HG02763 (cell line): Measurements from ENCODE around the gene ADAM22.

Experiments used
- ATAC-seq: cut with Tn5 transposase; IDR thresholded peaks from one replicate; pipeline ENCODE4 v1.9.1; 2021; ENCODE audit warnings: mild to moderate bottlenecking, moderate library complexity; ENCODE audit not compliant: unreplicated experiment

The ADAM22 gene

GRCh38 chr7:88034083-88034695 lies 100.1 kb downstream of the ADAM22 start:
- ATAC-seq = no peak

- no peak for ATAC-seq
Observed at GRCh38 chr7:88037050-88037449, 103.0 kb downstream of the ADAM22 start.

- ATAC-seq = no peak
Observed at GRCh38 chr7:88040694-88041093, 106.6 kb downstream of the ADAM22 start.

GRCh38 chr7:88041583-88041982 lies 107.5 kb downstream of the ADAM22 start:
- no peak for ATAC-seq

- no peak for ATAC-seq
Observed at GRCh38 chr7:88042157-88042556, 108.1 kb downstream of the ADAM22 start.

- ATAC-seq = no peak
Observed at GRCh38 chr7:88042803-88043202, 108.8 kb downstream of the ADAM22 start.

- no peak for ATAC-seq
Observed at GRCh38 chr7:88044069-88044468, 110.0 kb downstream of the ADAM22 start.

- no peak for ATAC-seq
Observed at GRCh38 chr7:88046839-88047573, 113.0 kb downstream of the ADAM22 start.

GRCh38 chr7:88057655-88058054 lies 123.6 kb downstream of the ADAM22 start:
- no peak for ATAC-seq

GRCh38 chr7:88062238-88062637 lies 128.2 kb downstream of the ADAM22 start:
- ATAC-seq = no peak

- no peak for ATAC-seq
Observed at GRCh38 chr7:88069093-88069492, 135.0 kb downstream of the ADAM22 start.

GRCh38 chr7:88071994-88072714 lies 138.1 kb downstream of the ADAM22 start:
- ATAC-seq = peak; percentile 90

- ATAC-seq = peak; percentile 37
Observed at GRCh38 chr7:88072715-88073055, 138.6 kb downstream of the ADAM22 start.

- ATAC-seq = no peak
Observed at GRCh38 chr7:88073626-88074025, 139.6 kb downstream of the ADAM22 start.

GRCh38 chr7:88075216-88075615 lies 141.2 kb downstream of the ADAM22 start:
- no peak for ATAC-seq

GRCh38 chr7:88083883-88084282 lies 149.8 kb downstream of the ADAM22 start:
- ATAC-seq = no peak

GRCh38 chr7:88089561-88089960 lies 155.5 kb downstream of the ADAM22 start:
- ATAC-seq = no peak

GRCh38 chr7:88090240-88090639 lies 156.2 kb downstream of the ADAM22 start:
- ATAC-seq = no peak

GRCh38 chr7:88090671-88091070 lies 156.6 kb downstream of the ADAM22 start:
- ATAC-seq = no peak

- ATAC-seq = no peak
Observed at GRCh38 chr7:88091988-88092675, 158.1 kb downstream of the ADAM22 start.

- ATAC-seq = no peak
Observed at GRCh38 chr7:88092676-88092999, 158.6 kb downstream of the ADAM22 start.

GRCh38 chr7:88101769-88102168 lies 167.7 kb downstream of the ADAM22 start:
- ATAC-seq = no peak
